NCI-H1092 (cell line): ENCODE results near the gene PLLP.

Experiments
- DNase-seq: peaks from one replicate; lab custom pipeline; 2025; lab: John Stamatoyannopoulos, UW

The PLLP gene

DNA sequence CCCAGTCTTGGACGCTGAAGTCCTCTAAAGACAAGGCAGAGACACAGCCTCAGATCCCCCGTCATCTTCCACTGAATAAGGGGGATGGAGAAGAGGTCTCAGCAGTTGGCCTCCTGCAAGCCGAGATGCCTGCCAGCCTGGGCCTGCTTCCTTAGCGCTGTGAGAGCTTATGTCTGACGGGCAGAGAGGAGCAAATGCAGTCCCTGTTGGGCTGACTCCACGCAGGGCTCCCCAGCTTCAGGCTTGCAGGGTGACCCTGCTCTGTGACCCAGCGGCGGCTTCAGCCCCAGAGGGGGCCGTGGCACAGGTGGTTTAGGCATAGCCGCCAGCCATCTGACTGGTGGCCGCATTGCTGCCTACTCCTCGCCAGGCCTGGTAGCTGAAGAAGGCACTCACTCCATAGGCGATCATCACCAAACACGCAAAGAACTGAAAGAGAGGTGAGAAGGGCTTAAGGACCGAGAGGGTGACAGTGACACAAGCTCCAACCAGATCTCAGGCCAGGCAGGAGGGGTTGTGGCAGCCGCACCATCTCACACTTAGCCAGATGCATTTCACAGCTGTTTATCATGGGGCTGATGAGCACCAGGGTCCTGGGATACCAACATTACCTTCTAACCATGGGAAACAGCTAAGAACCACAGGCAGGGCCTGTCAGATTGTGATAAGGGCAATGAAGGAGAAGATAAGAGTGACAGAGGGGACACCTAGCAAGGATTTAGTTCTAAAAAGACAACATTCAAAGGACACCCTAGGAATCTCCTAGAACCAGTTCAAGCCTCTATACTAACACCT lies 27.7 kb downstream of the PLLP start:
- no peak for DNase-seq

DNA sequence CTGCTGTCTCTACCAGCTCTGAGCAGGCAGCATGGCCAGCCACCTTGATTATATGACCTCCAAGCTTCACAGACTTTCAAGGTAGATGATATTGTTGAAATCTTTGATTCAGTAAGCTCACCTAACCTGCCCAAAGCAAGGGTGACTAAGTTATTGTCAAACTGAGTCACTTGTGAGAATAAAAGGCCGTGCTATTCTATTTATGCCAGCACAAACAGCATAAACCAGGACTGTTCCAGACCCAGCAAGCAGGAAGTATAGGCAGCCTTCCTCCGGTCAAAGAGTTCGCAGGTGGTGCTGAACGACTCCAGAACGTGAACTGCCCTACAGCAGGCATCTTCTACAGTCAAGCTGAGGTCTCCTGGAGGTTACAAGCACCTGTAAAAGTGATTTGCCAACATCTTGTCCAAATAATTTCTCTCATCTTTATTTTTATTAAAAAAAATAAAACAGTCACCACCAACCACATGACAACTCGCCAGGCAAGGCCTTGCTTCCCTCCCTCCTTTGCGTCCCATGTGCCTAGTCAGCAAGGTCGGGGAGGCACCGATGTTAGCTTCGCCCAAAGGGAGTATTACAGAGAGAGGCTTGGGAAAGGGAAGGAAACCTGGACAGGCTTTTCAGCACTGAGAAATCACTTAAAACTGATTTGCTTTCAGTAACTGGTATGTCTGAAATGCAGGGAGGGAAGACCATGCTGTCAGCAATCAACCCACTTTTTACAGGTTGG lies 28.6 kb downstream of the PLLP start:
- no peak for DNase-seq

DNA sequence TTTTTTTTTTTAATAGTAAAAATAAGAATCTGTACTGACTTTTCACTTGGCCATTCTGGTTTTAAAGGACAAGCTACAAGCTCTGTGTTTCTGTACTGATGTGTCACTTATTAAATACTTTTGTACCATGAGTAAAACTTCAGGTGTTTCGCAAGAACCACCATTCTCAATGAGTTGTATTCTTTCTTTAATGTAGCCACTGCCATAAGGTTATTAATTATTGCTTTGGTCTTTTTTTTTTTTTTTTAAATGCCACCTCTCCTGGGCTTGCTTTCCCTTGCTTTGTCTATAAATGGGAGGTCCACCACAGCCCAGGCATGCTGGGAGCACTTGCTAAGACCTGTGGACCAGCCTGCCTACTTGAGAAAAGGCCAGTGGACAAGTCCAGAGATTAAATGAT lies 31.0 kb downstream of the PLLP start:
- no peak for DNase-seq

DNA sequence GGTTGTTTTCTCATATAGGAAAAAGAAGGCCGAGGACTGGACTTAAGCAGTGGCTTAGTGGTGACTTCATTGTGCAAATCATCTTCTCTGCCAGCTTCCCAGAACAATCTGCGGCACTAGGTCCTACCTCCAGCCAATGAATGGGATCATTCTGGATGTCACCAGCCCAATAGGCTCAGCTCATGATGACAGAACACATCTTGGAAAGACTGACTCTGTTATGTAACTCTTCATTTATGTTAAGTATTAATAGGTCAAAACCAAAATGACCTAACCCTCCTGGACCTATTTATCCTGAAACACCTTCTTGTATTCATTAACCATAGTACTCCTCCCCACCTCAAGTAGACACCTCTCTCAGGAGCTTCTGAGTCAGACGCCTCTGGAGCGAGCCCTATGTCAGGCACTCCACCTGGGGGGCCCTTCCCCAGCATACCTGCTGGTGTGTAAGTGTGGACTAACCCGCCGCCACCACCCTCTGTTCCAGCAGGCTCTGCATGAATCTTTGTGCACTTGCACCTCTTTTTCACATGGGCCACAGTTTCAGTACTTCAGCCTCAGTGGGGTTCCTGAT lies 32.2 kb downstream of the PLLP start:
- no peak for DNase-seq

DNA sequence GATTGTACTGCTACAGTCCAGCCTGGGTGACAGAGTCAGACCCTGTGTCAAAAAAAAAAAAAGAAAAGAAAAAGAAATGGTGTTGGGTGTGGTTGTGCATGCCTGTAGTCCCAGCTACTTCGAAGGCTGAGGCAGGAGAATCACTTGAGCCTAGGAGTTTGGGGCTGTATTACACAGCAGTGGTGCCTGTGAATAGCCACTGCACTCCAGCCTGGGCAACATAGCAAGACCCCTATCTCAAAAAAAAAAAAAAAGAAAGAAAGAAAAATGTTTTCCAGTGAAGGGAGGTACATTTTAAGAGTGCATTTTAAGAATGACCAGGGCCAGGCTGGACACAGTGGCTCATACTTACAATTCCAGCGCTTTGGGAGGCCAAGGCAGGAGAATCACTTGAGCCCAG lies 33.1 kb downstream of the PLLP start:
- no peak for DNase-seq

DNA sequence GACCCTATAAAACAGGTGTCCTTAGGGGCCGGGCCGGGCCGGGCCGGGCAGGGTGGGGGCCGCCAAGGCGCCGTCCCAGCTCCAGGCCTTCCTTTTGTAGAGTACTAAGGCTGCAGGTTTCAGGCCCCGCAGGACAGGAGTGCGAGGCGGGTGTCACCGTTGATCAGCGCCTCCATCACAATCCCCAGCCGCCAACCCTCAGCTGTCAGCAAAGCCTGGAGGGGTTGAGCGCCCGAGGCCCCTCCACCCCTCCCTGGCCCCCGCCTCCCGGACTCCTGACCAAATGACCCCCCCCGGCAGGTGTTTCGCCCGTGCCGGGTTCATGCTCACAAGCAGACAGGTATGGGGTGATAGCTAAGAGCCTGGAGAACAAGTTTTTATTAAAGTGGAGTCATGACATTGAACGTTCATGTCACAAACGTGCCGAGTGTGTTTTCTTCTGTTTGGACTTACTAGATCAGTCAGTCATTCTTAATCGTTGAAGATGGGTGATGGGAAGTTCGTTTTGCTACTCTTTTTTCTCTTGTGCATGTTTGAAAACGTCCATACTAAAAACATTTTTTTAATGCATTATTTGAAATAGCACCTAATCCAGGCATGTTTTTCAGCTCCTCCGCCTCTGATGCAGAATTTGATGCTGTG lies 38.9 kb downstream of the PLLP start:
- peak; percentile 14 for DNase-seq

DNA sequence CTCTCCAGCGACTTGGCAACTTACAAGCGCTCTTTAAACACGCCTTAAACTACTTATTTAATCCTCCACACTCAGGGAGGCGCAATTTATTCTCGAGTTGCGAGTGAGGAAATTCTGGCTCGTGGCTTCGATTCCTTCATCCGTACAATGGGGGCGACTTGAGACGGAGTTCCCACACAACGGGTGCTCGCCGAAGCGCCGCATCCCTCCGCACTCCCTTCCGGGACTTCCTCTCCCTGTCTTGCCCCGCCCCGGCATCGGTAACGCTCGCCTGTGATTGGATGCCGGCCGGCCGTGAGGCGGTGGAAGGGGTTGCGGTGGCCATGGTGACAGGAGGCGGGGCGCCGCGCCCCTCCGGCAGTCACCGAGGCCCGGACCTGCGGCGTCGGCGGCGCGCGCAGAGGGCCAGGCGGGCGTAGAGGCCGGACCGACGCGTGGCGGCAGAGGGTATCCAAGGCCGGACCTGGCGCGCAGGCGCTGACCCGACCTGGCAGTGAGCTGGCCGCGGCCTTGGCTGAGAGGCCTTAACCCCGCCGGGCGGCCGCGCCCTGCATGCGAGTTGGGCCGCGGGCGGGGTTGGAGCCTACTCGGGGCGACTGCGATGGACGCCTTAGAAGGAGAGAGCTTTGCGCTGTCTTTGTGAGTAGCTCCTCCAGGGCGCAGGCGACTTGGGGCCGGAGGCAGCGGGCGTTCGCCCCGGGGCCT lies 39.6 kb downstream of the PLLP start, which contains the start of gene ARL2BP:
Gene ARL2BP, plus strand, starts transcription at position 493 of the 705 bp plus-strand sequence. Its CDS starts 109 bp downstream, at position 602.
- peak; percentile 90 for DNase-seq

DNA sequence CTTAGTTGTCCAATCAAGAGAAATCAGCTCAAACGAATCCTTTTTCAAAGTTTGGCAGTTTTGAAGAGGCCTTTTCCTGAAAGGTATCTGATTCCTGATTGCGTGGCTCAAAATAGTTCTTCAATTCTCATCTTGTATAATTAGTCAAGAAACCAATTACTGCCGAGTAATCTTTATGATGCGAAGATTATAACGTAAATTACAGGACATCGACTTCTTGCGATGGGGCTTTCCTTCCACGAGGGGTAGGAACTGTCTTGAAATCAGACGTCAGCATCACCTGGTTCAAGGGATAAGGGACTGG lies 40.1 kb downstream of the PLLP start:
- DNase-seq, result no peak

DNA sequence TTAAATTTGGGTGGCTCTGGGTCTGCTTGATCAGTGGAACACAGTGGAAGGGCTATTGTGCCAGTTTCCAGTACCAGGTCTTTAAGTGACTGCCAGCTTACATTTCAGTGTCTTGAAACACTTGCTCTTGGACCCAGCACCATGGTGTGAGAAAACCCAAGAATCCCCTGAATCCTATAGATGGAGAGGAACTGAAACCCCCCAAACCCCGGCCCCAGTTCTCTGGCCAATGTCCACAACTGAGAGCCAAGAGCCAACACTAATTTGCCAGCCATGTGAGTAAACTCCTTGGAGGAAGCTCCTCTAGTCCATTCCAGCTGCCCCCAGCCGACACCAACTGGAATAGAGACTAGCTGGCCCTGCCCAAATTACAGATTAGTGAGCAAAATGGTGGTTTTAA lies 41.8 kb downstream of the PLLP start:
- no peak for DNase-seq

DNA sequence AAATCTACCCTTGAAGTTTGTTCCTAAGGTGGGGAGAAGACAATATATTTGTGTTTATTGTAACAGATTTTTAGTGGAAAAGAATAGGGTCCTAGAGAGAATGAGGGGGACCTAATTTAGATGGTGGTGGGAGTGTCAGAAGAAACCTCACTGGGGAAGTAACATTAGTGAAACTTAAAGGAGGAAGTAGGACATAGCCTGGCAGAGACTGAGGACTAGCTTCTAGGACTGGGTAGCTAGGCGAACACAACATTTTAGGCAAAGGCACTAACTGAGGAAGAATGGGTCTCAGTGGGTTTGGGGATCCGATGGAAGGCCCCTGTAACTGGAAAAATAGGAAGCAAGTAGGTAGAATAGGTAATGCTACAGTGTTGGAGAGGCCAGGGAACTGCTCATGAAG lies 43.6 kb downstream of the PLLP start:
- no peak for DNase-seq

DNA sequence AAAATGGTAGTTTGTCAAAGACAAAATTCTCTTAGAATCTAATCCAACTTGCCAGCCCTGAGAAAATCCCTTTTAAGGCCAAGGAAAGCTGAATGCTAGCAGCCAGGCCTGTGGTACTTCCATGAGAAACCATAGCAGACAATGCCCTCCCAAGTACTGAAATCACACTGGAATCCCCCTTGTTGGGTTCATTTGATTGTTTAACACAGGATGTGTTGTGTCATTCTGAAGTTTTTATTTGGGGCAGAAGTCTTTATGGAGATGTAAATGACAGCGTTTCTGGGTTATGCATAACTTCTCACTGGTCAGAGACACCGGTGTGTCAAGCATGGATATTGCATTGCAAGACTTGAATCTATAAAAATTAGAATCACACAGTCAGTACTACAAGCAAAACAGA lies 45.4 kb downstream of the PLLP start:
- DNase-seq, result no peak

DNA sequence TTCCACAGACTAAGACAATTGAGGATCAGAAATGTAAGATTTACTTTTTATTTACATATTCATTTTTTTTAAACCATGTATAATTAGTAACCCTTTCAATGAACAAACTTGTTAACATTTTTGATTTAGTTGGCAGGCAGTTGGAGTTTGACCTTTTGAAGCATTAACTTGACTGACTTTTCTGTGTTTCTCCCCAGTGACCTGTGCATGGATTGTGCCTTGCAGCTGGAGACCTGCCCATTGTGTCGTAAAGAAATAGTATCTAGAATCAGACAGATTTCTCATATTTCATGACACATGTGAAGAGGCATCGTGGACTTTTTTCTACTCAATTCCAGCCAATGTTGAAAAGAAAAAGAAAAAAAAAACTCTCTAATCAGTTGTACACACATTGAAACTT lies 45.8 kb downstream of the PLLP start:
- DNase-seq, result no peak

DNA sequence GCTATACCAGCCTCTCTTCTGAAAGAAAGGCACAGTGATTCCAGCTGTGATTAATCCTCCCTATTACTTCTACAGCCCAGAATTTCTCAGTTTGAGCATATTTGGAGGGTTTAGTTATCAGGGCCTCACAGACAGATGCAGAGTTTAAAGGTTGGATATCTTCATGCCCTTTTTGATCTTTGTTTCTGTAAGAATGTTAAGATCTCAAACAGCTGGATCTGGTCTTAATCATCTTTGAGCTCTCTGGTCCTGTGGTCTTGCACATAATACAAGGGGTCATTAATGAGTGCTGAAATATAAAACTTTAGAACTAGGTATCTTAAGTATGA lies 48.5 kb downstream of the PLLP start:
- no peak for DNase-seq

DNA sequence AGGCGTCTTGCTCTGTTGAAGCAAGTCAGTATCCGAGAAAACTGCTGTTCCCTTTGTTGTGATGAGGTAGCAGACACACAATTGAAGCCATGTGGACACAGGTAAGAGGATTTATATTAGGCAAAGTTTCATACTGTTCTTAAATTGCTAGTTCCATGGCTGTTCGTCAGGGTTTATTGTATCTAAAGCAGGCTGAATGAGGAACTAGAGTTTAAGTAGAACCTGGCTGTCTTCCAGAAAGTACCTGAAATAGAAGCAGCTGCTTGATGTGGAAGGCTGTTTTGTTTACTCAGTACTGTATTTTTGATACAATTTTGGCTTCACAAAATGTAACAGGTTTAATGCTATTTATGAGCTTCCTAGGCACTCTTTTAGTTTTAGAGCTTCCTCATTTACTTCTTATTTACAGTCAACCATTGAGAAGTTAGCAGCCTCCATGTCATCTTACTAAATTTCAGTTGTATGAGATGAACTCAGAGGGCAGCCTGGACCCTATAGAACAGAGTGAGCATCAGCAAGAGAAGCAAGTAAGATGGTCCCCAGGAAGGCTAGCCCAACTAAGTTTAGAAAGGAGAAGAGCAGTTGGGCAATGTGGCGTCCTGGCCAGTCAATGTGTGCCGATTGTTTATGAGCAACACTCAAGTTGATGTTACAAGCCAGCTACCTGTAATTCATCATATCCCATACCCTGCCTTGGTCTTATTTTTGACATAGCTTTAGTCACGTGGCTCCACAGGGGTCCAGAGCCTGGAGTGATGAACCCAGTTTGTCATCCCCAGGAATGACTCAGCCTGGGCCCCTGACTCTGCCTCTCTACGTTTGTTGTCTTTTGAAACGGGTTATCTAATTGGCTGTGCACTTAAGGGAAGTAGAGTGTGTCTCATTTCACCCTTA lies 49.1 kb downstream of the PLLP start:
- DNase-seq, result peak; percentile 56

DNA sequence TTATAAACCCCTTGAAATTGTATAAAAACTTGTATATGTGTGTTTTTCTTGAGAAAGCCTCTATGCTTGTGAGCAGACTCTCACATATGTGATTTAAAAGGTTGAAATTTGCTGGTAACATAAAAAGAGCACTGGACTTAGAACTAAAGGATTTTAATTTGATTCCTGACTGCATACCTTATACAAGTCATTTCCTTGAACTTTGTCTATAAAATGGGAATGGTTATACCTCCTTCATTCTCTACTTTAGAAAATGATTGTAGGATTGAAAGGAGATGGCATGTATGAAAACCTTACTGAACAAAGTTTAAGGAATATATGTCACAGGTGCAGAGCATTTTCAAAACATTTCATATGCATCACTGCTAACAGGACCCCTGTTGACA lies 49.8 kb downstream of the PLLP start:
- no peak for DNase-seq

DNA sequence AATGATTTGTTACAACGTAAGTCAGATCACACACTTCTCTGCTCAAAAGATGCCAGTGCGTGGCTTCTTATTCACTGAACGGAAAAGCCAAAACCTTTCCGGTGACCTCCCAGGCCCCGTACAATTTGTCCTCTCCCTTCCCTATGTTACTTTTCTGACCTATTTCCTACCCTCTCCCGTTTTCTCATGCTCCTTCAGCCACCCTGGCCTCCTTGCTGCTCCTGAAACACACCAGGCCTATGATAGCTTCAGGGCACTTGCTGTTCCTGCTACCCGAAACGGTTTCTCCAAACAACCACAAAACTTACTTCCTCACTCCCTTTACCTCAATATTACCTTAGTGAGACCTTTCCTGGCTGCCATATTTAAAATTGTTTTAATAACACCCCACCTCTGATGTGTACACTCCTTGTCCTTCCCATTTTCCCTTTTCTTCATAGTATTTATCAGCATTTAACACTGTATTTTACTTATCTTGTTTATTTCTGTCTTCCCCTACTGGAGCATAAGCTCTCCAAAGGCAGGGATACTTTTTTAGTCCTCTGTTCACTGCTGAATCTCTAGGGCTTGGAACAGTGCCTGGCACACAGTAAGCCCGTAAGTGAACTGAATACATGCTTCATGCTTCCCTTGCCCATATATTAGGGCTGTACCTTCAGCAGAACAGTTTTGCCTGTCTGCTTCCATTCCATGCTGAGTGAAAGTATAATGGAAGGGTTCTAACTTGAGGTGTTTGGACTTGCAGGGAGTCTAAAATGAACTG lies 50.3 kb downstream of the PLLP start:
- DNase-seq, result no peak

DNA sequence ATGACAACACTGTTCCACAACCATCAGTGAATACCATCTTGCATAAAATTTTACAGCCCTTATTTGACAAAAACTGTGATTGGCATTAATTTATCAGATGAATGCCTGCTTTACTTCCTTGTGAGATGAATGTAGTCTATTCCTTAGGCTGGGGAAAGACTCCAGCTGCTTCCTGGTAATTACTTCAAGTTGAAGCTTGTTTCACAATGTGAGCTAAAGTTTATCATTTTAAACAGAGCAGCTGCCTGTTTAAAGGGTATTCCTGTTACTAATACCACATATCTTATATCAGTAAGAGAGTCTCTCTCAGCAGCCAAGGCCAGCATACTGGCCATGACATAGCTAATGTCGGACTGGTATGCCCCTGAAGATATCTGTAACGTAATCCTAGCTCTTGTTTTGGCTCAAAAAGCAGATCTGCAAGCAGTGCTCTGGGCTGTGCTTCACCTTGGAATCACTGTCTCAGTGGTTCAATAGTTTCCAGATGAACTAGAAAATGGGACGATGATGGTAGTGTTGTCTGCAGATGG lies 52.6 kb downstream of the PLLP start:
- DNase-seq, result no peak

DNA sequence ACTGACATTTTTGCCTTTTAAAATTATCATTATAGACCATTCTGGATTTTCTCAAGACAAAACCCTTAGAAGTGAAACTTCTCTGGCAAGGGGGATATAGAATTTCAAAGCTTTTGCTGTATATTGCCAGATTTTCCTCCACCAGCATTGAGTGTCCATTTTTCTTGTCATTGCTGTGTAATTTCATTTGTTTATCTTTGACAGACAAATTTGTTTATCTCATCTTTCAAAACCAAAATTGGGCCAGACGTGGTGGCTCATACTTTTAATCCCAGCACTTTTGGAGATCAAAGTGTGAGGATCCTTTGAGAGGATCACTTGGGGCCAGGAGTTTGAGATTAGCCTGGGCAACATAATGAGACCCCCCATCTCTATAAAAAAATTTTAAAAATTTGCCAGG lies 55.4 kb downstream of the PLLP start:
- DNase-seq, result no peak

DNA sequence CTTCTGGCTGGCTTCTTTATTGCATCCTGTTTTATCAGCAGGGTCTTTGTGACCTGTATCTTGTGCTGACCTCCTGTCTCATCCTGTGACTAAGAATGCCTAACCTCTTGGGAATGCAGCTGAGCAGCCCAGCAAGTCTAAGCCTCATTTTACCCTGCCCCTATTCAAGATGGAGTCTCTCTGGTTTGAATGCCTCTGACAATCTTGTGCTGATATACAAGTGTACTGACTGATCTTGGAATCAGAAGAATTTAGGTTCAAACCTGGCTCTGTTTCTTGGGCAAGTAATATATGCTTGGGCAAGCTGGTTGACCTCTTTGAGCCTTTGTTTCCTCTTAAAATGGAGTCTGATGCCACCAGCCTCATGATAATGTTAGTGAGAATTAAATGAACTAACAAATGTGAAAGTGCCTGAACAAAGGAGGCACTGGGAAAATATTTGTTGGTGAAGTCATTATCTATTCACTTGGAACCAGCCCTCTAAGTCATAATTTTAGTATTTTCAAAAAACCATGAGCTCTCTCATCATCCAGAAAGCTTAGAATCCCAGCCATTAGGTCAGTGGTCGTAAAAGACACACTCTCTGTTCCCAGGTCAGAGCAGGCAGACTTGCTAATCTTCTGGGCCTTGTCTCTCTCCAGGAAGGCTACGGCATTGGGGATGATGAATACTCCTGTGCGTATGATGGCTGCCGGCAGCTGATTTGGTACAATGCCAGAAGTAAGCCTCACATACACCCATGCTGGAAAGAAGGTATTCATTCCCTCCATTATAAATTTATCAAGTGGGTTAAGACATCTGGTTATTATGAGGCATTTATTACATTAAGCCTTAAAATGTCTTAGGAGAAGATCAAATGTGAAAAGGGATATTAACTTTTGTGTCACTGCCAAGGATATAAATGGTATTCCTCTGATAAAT lies 57.5 kb downstream of the PLLP start:
- no peak for DNase-seq
